ENCODE data around the gene IRF7. TPM values are rescaled to one million over a fixed set of nuclear protein-coding genes. Genes with fewer than 3 reads are reported as not detected.

IRF7 gene
- total RNA-seq, 1 experiment from 2014 or later: 15.2 TPM

GRCh38 chr11:603154-603553 lies 12.6 kb downstream of the IRF7 start:
- Histone ChIP-seq H3K27me3 (ENCODE audit: insufficient read depth, low read length) (no peaks in the 10 kb centered on the region), H3K4me1 (ENCODE audit: control insufficient read depth in 1 of 2, insufficient read depth in 2 of 2, low read length in 2 of 2) (no peaks in the 10 kb centered on the region), H3K27ac (ENCODE audit: low read depth, low read length) (no peak overlapping the region), H4K20me1 (ENCODE audit: insufficient read depth) (no peaks in the 10 kb centered on the region), H3K79me2 (ENCODE audit: insufficient read depth, low read length) (peaks cover 48% of the 10 kb centered on the region; the same call in 1 of the 2 replicates), H3K9ac (ENCODE audit: low read length) (no peak overlapping the region), H2AFZ (ENCODE audit: low read depth, low read length, poor library complexity, severe bottlenecking) (no peak overlapping the region), H3K4me2 (ENCODE audit: low read length) (no peak overlapping the region), H3K9me3 (ENCODE audit: control insufficient read depth in 1 of 2, insufficient read depth in 1 of 2, low read depth in 1 of 2, low read length in 2 of 2) (no peaks in the 10 kb centered on the region), H3K36me3 (ENCODE audit: control insufficient read depth in 1 of 2, insufficient read depth in 2 of 2, low read length in 2 of 2) (peaks cover 49 to 59% of the 10 kb centered on the region in 2 experiments; a peak in 3 of 4 replicates), H3K9me2 (ENCODE audit: insufficient read depth) (no peaks in the 10 kb centered on the region), H3K4me3 (replicated peaks in 1 of 2; ENCODE audit: low read depth in 1 of 2, low read length in 2 of 2) (no peak overlapping the region)
- intact Hi-C loops (cut with micrococcal nuclease): no loop called here
- POLR2A ChIA-PET: interaction anchor here (1.0 kb wide), 1 partner anchor 27 kb away, joined by 3 read pairs; the partner anchor contains the start of gene PHRF1
- no TSS peak for BruUV-seq (replicated peaks)
- RAD21 ChIA-PET (ENCODE audit: low non-redundant PET in 1 of 2, low total read pairs in 2 of 2, uncharacterized antibody in 2 of 2, unreplicated experiment in 2 of 2): no interaction called here
- DNase-seq (ENCODE audit: low read depth, low spot score) (no peak), ATAC-seq (no peak)
- CTCF ChIA-PET: no interaction called here
- TF ChIP-seq FOSL1 (IDR thresholded peaks at IDR 0.05; ENCODE audit: low read depth) (no peak), SIN3A (IDR thresholded peaks at IDR 0.05; ENCODE audit: low read depth) (no peak), CBX3 (IDR thresholded peaks at IDR 0.05; ENCODE audit: low read depth) (no peak), EZH2phosphoT487 (IDR thresholded peaks at IDR 0.05; ENCODE audit: borderline replicate concordance) (no peak), EZH2 (IDR thresholded peaks at IDR 0.05) (no peak), RAD21 (IDR thresholded peaks at IDR 0.05; ENCODE audit: low read depth) (no peak), REST (IDR thresholded peaks at IDR 0.05; ENCODE audit: low read depth) (no peak), CTCF (IDR thresholded peaks at IDR 0.05 in 2 of 3, conservative IDR thresholded peaks at IDR 0.05 in 1 of 3; ENCODE audit: borderline replicate concordance in 1 of 3, insufficient read depth in 1 of 3, low read depth in 2 of 3, low read length in 2 of 3) (no peak), SRF (IDR thresholded peaks at IDR 0.05; ENCODE audit: low read depth) (no peak), ZNF274 (IDR thresholded peaks at IDR 0.05; ENCODE audit: low read depth, low read length) (no peak), ZBTB33 (IDR thresholded peaks at IDR 0.05; ENCODE audit: extremely low read depth, insufficient replicate concordance, low read length) (no peak), TCF7L2 (IDR thresholded peaks at IDR 0.05; ENCODE audit: borderline replicate concordance, extremely low read depth, insufficient read depth, insufficient read length) (no peak), POLR2AphosphoS5 (IDR thresholded peaks at IDR 0.05; ENCODE audit: low read depth, low read length) (no peak), EGR1 (IDR thresholded peaks at IDR 0.05; ENCODE audit: low read depth) (no peak), ELF1 (IDR thresholded peaks at IDR 0.05; ENCODE audit: borderline replicate concordance, low read depth) (no peak), JUND (IDR thresholded peaks at IDR 0.05) (no peak), ZFX (IDR thresholded peaks at IDR 0.05) (no peak), YY1 (IDR thresholded peaks at IDR 0.05; ENCODE audit: extremely low read depth, insufficient replicate concordance, low read depth, low read length) (no peak)
